Liver (tissue), 9 donors: Measurements from ENCODE around the gene TRAPPC10. TPM values are rescaled to one million over a fixed set of nuclear protein-coding genes. Genes with fewer than 3 reads are reported as not detected.
A peak's percentile ranks its signal among the peaks of the same experiment; 100 is the strongest.

ENCODE experiments used
- DNase-seq: peaks from one replicate; pipeline ENCODE4 v3.0.0-alpha.2; 2017; ENCODE audit warnings: low spot score
- H3K27ac ChIP-seq, 2 donors: one replicate each; pipeline ENCODE4 v1.7.0; 2013; ENCODE audit warnings: inconsistent platforms in 2 of 2, low read length in 2 of 2, control low read depth in 1 of 2, low read depth in 1 of 2, mild to moderate bottlenecking in 1 of 2
- H3K27me3 ChIP-seq, 4 donors: one replicate each; pipeline versions ENCODE4 v1.6.1 to v1.7.0; 2013; ENCODE audit warnings: low read length in 3 of 4, inconsistent platforms in 1 of 4, mild to moderate bottlenecking in 1 of 4, moderate library complexity in 1 of 4; ENCODE audit not compliant: control insufficient read depth in 4 of 4, insufficient read depth in 4 of 4
- H3K36me3 ChIP-seq, 4 donors: one replicate each; pipeline versions ENCODE4 v1.6.1 to v1.7.0; 2013; ENCODE audit warnings: low read length in 3 of 4, mild to moderate bottlenecking in 3 of 4, low read depth in 1 of 4, moderate library complexity in 1 of 4; ENCODE audit not compliant: control insufficient read depth in 4 of 4, insufficient read depth in 3 of 4
- H3K4me1 ChIP-seq, 4 donors: one replicate each; pipeline versions ENCODE4 v1.6.1 to v1.7.0; 2013; ENCODE audit warnings: low read length in 3 of 4, mild to moderate bottlenecking in 3 of 4, moderate library complexity in 1 of 4; ENCODE audit not compliant: control insufficient read depth in 4 of 4, insufficient read depth in 4 of 4
- H3K4me3 ChIP-seq, 3 donors: one replicate each; pipeline versions ENCODE4 v1.6.1 to v1.7.0; 2013; ENCODE audit warnings: low read length in 3 of 3, control low read depth in 1 of 3, low read depth in 1 of 3, mild to moderate bottlenecking in 1 of 3
- H3K9ac ChIP-seq, 2 donors: one replicate each; pipeline ENCODE4 v1.7.0; 2013; ENCODE audit warnings: low read length in 2 of 2, mild to moderate bottlenecking in 2 of 2, moderate library complexity in 2 of 2, control low read depth in 1 of 2, low read depth in 1 of 2
- H3K9me3 ChIP-seq, 4 donors: one replicate each; pipeline versions ENCODE4 v1.6.1 to v1.7.0; 2013; ENCODE audit warnings: low read length in 3 of 4; ENCODE audit not compliant: control insufficient read depth in 4 of 4
- CTCF ChIP-seq: fragments of 150-350 bp; IDR thresholded peaks from 2 replicates; pipeline ENCODE4 v1.5.1; 2017; ENCODE audit warnings: improper control_type of control experiment, low read depth, low read length; ENCODE audit not compliant: missing input control
- HNF4A ChIP-seq, 2 donors: conservative IDR thresholded peaks; 2 replicates each; pipeline ENCODE4 v1.6.1; 2016; ENCODE audit warnings: antibody characterized with exemption in 2 of 2, mild to moderate bottlenecking in 2 of 2
- MAX ChIP-seq: IDR thresholded peaks from 2 replicates; pipeline ENCODE4 v1.6.1; 2016; ENCODE audit warnings: antibody characterized with exemption
- NR2F2 ChIP-seq: IDR thresholded peaks from 2 replicates; pipeline ENCODE4 v1.6.1; 2016; ENCODE audit warnings: antibody characterized with exemption
- RAD21 ChIP-seq, 2 donors: IDR thresholded peaks; 2 replicates each; pipeline ENCODE4 v1.6.1; 2016; ENCODE audit warnings: antibody characterized with exemption in 2 of 2, mild to moderate bottlenecking in 2 of 2
- RXRA ChIP-seq, 2 donors: IDR thresholded peaks; 2 replicates each; pipeline ENCODE4 v1.6.1; 2017 to 2018; ENCODE audit warnings: antibody characterized with exemption in 2 of 2, mild to moderate bottlenecking in 1 of 2
- SP1 ChIP-seq: IDR thresholded peaks from 2 replicates; pipeline ENCODE4 v1.6.1; 2018; ENCODE audit warnings: antibody characterized with exemption, mild to moderate bottlenecking
- TAF1 ChIP-seq: conservative IDR thresholded peaks from 2 replicates; pipeline ENCODE4 v1.6.1; 2016; ENCODE audit warnings: antibody characterized with exemption, mild to moderate bottlenecking
- WGBS: extraction: QIAGEN DNeasy Blood & Tissue Kit; methylation state at CpG from one replicate; pipeline ENCODE4 v1.1.7; 2013; 5-methylcytosine and 5-hydroxymethylcytosine counted together
- polyA plus RNA-seq, 2 donors: library from polyadenylated mRNA; stranded (reverse) in 1 of 2; unstranded in 1 of 2; fragments of 200-250 nt in 1 of 2; fragments of >200 nt in 1 of 2; fragmentation: Nextera tagmentation in 1 of 2; extraction: Ambion mirVana in 1 of 2; gene quantifications; one replicate each; pipeline versions ENCODE4 v1.2.1 to v1.2.3, GENCODE V29; 2013 to 2015
- total RNA-seq, 2 donors: library from RNA; depleted of rRNA; stranded (reverse); fragments of >200 nt; gene quantifications; one replicate each; pipeline ENCODE4 v1.2.3, GENCODE V29; 2014
- TF ChIP-seq, protein P1 (sequence below): IDR thresholded peaks from 2 replicates; pipeline ENCODE4 v1.6.1; 2016; ENCODE audit warnings: antibody characterized with exemption
- donor health status: healthy.
- donor health status: healthy.
- donor health status: healthy.
- donor health status: healthy.
- donor health status: healthy.

TRAPPC10 gene
- total and polyA plus RNA-seq, 4 donors, result 4.9 to 24.9 (median 11.9) TPM

DNA sequence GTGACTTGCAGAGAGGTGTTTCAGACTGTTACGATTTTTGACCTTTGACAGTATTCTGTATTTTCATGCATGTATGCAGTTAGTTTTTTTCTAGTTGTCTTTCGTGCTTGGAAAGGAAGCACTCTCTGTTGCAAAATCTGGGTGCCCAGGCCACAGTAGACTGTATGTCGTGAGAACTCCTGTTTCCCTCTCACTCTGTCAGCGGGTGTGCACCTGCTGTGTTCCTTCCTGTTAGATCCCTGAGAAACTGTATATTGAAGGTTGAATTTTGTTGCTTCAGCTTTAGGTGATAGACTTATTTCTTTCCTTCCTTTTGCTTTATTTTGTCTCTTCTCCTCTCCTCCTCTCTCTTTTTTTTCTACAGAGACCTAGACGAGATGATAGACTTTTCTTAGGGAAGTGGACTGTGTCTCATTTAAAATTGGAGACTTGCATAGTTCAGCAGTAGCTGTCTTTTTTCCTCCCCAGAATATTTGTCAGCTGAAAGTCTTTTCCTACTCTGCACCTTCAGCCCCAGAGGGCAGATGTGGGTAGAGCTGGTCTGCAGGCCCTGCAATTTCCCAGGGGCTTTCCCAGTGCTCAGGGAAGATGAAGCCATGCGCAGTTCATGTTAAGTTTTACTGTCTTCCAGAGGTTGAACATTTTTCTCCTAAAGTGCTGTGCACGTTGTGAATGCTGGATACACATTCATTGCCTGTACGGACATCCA, 1.4 kb downstream of the TRAPPC10 start:
- DNase-seq, result no peak
- Histone ChIP-seq H3K9me3 (no peaks in the 10 kb centered on the region), H3K27ac (peak overlapping the region; percentile 65 to 89), H3K36me3 (no peaks in the 10 kb centered on the region), H3K27me3 (no peaks in the 10 kb centered on the region), H3K4me3 (peak overlapping the region; percentile 75 to 100 (median 83)), H3K4me1 (peaks cover 8 to 35% (median 35%) of the 10 kb centered on the region in 4 donors), H3K9ac (peak overlapping the region; percentile 83 to 89)
- WGBS, result 15% methylated on average over 8 of the region's 8 CpGs
- TF ChIP-seq CTCF (peak; percentile 9), TAF1 (peak; percentile 24), HNF4A (conservative IDR thresholded peaks at IDR 0.05) (no peak)

DNA sequence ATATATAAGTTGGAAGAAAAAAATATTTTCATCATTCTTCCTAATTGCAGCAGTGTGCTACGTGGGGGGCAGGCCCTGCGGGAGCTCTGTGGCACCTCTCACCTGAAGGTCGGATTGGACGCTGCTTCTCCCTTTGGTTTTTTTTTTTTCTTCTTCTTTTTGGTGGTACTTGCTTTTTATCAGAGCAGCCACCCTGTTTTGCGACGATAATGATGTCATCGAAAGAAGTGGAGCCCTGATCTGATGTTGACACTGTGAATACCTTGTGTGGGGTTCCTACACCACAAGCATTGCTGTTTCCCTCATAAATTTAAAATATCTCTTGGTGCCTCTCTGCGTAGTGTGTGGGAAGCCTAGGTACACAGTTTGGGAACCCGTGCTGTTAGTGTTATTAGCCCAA, 5.5 kb downstream of the TRAPPC10 start:
- DNase-seq, result no peak
- Histone ChIP-seq H3K27me3 (no peaks in the 10 kb centered on the region), H3K4me3 (no peak overlapping the region), H3K9ac (no peak overlapping the region), H3K4me1 (peaks cover 11 to 41% (median 36%) of the 10 kb centered on the region in 4 donors), H3K9me3 (no peaks in the 10 kb centered on the region), H3K36me3 (no peaks in the 10 kb centered on the region), H3K27ac (no peak overlapping the region)
- WGBS, result 91% methylated on average over 9 of the region's 9 CpGs
- TF ChIP-seq TAF1 (no peak), RAD21 (IDR thresholded peaks at IDR 0.05) (no peak), SP1 (no peak), MAX (no peak), NR2F2 (no peak)

DNA sequence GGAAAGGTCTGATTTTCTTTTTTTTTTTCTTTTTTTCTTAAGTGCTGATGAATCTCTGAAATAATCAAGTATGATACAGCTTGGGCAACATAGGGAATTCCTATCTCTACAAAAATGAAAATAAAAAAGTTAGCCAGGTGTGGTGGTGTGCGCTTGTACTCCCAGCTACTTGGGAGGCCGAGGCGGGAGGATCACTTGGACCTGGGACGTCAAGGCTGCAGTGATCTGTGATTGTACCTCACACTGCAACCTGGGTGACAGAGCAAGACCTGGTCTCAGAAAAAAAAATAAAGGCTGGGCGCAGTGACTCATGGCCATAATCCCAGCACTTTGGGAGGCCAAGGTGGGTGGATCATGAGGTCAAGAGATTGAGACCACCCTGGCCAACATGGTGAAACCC, 6.0 kb downstream of the TRAPPC10 start:
- Histone ChIP-seq H3K27ac (no peak overlapping the region), H3K9me3 (no peaks in the 10 kb centered on the region), H3K4me1 (peaks cover 11 to 41% (median 34%) of the 10 kb centered on the region in 4 donors), H3K36me3 (no peaks in the 10 kb centered on the region), H3K9ac (no peak overlapping the region), H3K4me3 (no peak overlapping the region), H3K27me3 (no peaks in the 10 kb centered on the region)
- DNase-seq, result no peak
- TF ChIP-seq RXRA (IDR thresholded peaks at IDR 0.05), result no peak
- TF ChIP-seq, protein P1, sequence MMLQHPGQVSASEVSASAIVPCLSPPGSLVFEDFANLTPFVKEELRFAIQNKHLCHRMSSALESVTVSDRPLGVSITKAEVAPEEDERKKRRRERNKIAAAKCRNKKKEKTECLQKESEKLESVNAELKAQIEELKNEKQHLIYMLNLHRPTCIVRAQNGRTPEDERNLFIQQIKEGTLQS, result no peak
- 96% methylated on average over 5 of the region's 5 CpGs for WGBS
